OCI-LY7 (cell line): ENCODE data around the gene SEMA3E. TPM values are rescaled to one million over a fixed set of nuclear protein-coding genes. Genes with fewer than 3 reads are reported as not detected.

ENCODE experiments used
- BruUV-seq: library from RNA; stranded (reverse); fragments of 400-500 nt; replicated peaks from 2 replicates; lab custom pipeline; 2021; lab: Mats Ljungman, UMichigan
- CTCF ChIA-PET: fragments of 300-600 bp; sonication (Branson Sonifier 250); formaldehyde crosslinking; loops from one replicate; lab custom pipeline; 2022; ENCODE audit warnings: antibody characterized with exemption; ENCODE audit not compliant: unreplicated experiment; lab: Charles Lee
- POLR2A ChIA-PET: fragments of 300-600 bp; sonication (Branson Sonifier 250); formaldehyde crosslinking; loops from one replicate; lab custom pipeline; 2022; ENCODE audit warnings: antibody characterized with exemption; lab: Charles Lee
- DNase-seq: peaks from one replicate; pipeline ENCODE4 v3.0.0-alpha.2; 2015; ENCODE audit warnings: low spot score
- H2AFZ ChIP-seq: fragments of 200-600 bp; sonication (generic), shearing (Covaris generic); 2 replicates; pipeline ENCODE4 v1.6.1; 2014; ENCODE audit warnings: mild to moderate bottlenecking, antibody characterized with exemption, low read length, moderate library complexity
- H3K27ac ChIP-seq: fragments of 200-600 bp; sonication (generic); 2 replicates; pipeline ENCODE4 v1.5.1; 2014; ENCODE audit warnings: mixed run types, low read depth, mild to moderate bottlenecking, moderate library complexity, low read length, inconsistent platforms; ENCODE audit not compliant: poor library complexity, severe bottlenecking
- H3K36me3 ChIP-seq: fragments of 200-600 bp; sonication (generic); 2 replicates; pipeline ENCODE4 v1.6.1; 2014; ENCODE audit warnings: mild to moderate bottlenecking, antibody characterized with exemption, low read length, moderate library complexity, mixed read lengths; ENCODE audit not compliant: insufficient read depth
- H3K4me1 ChIP-seq: fragments of 200-600 bp; sonication (generic); 2 replicates; pipeline ENCODE4 v1.5.1; 2014; ENCODE audit warnings: mild to moderate bottlenecking, low read length; ENCODE audit not compliant: insufficient read depth, poor library complexity, severe bottlenecking
- H3K4me2 ChIP-seq: fragments of 200-600 bp; sonication (generic); 2 replicates; pipeline ENCODE4 v1.6.1; 2014; ENCODE audit warnings: mild to moderate bottlenecking, low read length
- H3K4me3 ChIP-seq: fragments of 200-600 bp; sonication (generic); 2 replicates; pipeline ENCODE4 v1.5.1; 2014; ENCODE audit warnings: mild to moderate bottlenecking, low read depth, low read length; ENCODE audit not compliant: poor library complexity, severe bottlenecking
- H3K79me2 ChIP-seq: fragments of 200-600 bp; sonication (generic); 2 replicates; pipeline ENCODE4 v1.6.1; 2016; ENCODE audit warnings: low read depth, mild to moderate bottlenecking, low read length, moderate library complexity, mixed read lengths; ENCODE audit not compliant: insufficient read depth
- H3K9me2 ChIP-seq: fragments of 200-600 bp; sonication (generic); 2 replicates; pipeline ENCODE4 v1.6.1; 2016; ENCODE audit warnings: mild to moderate bottlenecking, low read length, mixed read lengths; ENCODE audit not compliant: insufficient read depth
- H3K9me3 ChIP-seq: fragments of 200-600 bp; sonication (generic); 2 replicates; pipeline ENCODE4 v1.6.1; 2014; ENCODE audit warnings: mild to moderate bottlenecking, mixed run types, low read length, mixed read lengths
- H4K20me1 ChIP-seq: fragments of 200-600 bp; sonication (generic); 2 replicates; pipeline ENCODE4 v1.6.1; 2014; ENCODE audit warnings: mild to moderate bottlenecking, antibody characterized with exemption, low read length, moderate library complexity, mixed read lengths; ENCODE audit not compliant: insufficient read depth
- CTCF ChIP-seq: fragments of 200-600 bp; sonication (generic); conservative IDR thresholded peaks from 2 replicates; pipeline ENCODE4 v1.5.1; 2014; ENCODE audit warnings: mild to moderate bottlenecking, antibody characterized with exemption, low read length, moderate library complexity, mixed read lengths
- EZH2phosphoT487 ChIP-seq: fragments of 200-600 bp; sonication (generic); IDR thresholded peaks from 2 replicates; pipeline ENCODE4 v1.6.1; 2018; ENCODE audit warnings: low read depth, borderline replicate concordance, mild to moderate bottlenecking, mixed run types, antibody characterized with exemption, low read length, moderate library complexity, mixed read lengths
- intact Hi-C: fragments of 100-400 bp; cut with micrococcal nuclease; formaldehyde crosslinking; loops from one replicate; pipeline ENCODE4 v1.10.0; 2022; ENCODE audit not compliant: unreplicated experiment
- small RNA-seq: library from RNA; depleted of rRNA; stranded (forward); fragments of <200 nt; gene quantifications from one replicate; pipeline ENCODE3, GENCODE V24; 2014
- total RNA-seq, 2 experiments: library from RNA; depleted of rRNA in 1 of 2; stranded (reverse); fragments of >200 nt in 1 of 2; shearing (Covaris generic) in 1 of 2; gene quantifications; 2 replicates each; pipeline ENCODE4 v1.2.3, GENCODE V29; 2014 to 2022

SEMA3E gene
- total RNA-seq, 2 experiments from 2014 or later, result 0.06 TPM; not detected in 1

GRCh38 chr7:83313931-83314330 lies 335.0 kb downstream of the SEMA3E start:
- Histone ChIP-seq H2AFZ (no peak overlapping the region), H3K9me2 (no peaks in the 10 kb centered on the region), H3K4me3 (no peak overlapping the region), H3K9me3 (no peaks in the 10 kb centered on the region), H3K4me2 (no peak overlapping the region), H3K27ac (no peak overlapping the region), H3K79me2 (no peaks in the 10 kb centered on the region), H3K36me3 (no peaks in the 10 kb centered on the region), H4K20me1 (no peaks in the 10 kb centered on the region), H3K4me1 (no peaks in the 10 kb centered on the region)
- DNase-seq, result no peak
- CTCF ChIA-PET, result no interaction called here
- BruUV-seq, result no TSS peak
- TF ChIP-seq CTCF (no peak), EZH2phosphoT487 (no peak)
- POLR2A ChIA-PET, result no interaction called here
- intact Hi-C loops, result no loop called here

Small RNA genes lying within 50 kb of the gene (small RNA-seq; reads per million reads assigned to genes)
- not detected for gene AC079987.1
